ENCODE results near the gene PTBP2.

Gene PTBP2

DNA sequence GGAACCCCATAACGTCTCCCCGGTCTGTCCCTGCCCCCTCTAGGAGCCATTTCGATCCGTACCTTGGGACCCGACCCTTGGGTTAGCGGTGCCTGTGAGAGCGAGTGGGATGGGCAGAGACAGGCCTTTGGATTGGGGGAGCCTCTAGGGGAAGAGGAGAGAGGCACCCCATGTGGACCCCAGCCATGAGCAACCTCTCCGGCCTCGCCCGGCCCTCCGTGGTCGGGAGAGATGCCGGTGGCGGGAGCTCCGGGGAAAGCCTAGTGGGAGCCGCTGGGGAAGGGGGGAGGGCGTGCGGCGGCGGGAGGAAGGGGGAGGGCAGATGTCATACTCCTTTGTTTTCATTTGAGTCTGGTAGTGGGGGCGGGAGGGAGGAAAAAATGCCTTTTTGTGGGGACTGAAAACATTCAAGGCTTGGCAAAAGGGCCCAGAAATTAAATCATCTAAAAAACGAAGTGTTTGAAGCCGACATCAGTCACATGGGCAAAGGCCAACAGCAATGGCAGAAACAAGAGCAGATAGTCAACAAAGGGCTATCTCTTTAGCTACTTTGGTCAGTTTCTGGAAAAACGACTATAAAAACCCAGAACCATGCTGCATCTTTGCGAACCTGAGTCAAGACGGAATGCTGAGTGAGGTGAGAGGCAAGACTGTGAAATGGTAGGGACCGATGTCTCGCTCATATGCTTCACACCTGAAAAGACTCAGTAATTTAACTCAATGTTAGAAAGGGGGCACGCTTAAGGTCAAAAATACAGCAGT, 758 bp downstream of the PTBP2 start:
- TF ChIP-seq MYC (IDR thresholded peaks at IDR 0.05; ENCODE audit: low read depth, low read length) (no peak), POLR2A (IDR thresholded peaks at IDR 0.05; ENCODE audit: extremely low read depth, insufficient read length) (peak; percentile 29)
- TF ChIP-seq, protein P1, sequence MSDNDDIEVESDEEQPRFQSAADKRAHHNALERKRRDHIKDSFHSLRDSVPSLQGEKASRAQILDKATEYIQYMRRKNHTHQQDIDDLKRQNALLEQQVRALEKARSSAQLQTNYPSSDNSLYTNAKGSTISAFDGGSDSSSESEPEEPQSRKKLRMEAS (IDR thresholded peaks at IDR 0.05; ENCODE audit: low read depth, low read length): no peak; the same call in 1 of the 2 replicates
- TF ChIP-seq, protein P2, sequence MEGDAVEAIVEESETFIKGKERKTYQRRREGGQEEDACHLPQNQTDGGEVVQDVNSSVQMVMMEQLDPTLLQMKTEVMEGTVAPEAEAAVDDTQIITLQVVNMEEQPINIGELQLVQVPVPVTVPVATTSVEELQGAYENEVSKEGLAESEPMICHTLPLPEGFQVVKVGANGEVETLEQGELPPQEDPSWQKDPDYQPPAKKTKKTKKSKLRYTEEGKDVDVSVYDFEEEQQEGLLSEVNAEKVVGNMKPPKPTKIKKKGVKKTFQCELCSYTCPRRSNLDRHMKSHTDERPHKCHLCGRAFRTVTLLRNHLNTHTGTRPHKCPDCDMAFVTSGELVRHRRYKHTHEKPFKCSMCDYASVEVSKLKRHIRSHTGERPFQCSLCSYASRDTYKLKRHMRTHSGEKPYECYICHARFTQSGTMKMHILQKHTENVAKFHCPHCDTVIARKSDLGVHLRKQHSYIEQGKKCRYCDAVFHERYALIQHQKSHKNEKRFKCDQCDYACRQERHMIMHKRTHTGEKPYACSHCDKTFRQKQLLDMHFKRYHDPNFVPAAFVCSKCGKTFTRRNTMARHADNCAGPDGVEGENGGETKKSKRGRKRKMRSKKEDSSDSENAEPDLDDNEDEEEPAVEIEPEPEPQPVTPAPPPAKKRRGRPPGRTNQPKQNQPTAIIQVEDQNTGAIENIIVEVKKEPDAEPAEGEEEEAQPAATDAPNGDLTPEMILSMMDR (IDR thresholded peaks at IDR 0.05; ENCODE audit: low read depth, low read length): no peak
- peak overlapping the region; percentile 99 for H3K4me3 ChIP-seq (ENCODE audit: low read depth, low read length)
- DNase-seq (ENCODE audit: low read depth): peak; percentile 65

DNA sequence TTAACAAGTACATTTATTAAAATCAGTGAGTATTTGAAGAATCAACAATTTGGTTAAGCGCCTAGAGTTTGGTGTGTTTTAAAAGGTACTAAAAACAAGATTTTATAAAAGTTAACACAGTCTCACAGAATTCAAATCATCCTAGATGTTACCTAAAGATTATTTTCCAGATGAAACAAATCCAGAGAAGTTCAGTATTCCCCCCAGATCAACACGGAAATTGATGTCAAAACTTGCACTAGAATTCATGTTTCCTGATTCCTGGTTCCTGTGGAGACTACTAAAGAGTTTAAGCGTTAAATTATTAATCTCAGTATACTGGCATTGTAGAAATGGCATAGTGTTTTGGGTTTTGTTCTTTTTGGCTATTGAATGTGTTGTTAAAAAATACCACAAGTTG, 1.4 kb downstream of the PTBP2 start:
- TF ChIP-seq MYC (IDR thresholded peaks at IDR 0.05; ENCODE audit: low read depth, low read length) (no peak), POLR2A (IDR thresholded peaks at IDR 0.05; ENCODE audit: extremely low read depth, insufficient read length) (no peak)
- TF ChIP-seq, protein P2 (IDR thresholded peaks at IDR 0.05; ENCODE audit: low read depth, low read length): no peak
- TF ChIP-seq, protein P1 (IDR thresholded peaks at IDR 0.05; ENCODE audit: low read depth, low read length): no peak
- no peak for DNase-seq (ENCODE audit: low read depth)
- H3K4me3 ChIP-seq (ENCODE audit: low read depth, low read length): peak overlapping the region; percentile 99

DNA sequence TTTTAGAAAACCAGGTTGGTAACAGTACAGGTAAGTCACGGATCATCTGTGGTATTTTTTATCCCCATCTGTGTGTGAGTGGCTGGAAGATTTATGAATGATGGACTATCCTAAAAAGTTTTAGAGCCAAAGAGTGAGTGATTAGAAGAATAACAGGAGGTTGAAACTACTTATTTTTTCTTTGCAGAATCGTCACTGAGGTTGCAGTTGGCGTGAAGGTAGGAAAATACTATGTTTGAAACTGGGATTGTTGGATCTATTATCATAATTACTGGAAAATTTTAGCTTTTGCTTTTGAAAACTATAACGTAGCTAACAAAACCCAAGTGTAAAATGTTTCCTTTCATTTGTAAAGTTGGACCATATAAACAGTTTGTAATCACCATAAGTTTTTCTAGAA, 1.8 kb downstream of the PTBP2 start:
- H3K4me3 ChIP-seq (ENCODE audit: low read depth, low read length): peak overlapping the region; percentile 99
- TF ChIP-seq, protein P2 (IDR thresholded peaks at IDR 0.05; ENCODE audit: low read depth, low read length): no peak
- TF ChIP-seq, protein P1 (IDR thresholded peaks at IDR 0.05; ENCODE audit: low read depth, low read length): no peak
- TF ChIP-seq POLR2A (IDR thresholded peaks at IDR 0.05; ENCODE audit: extremely low read depth, insufficient read length) (no peak), MYC (IDR thresholded peaks at IDR 0.05; ENCODE audit: low read depth, low read length) (no peak)
- DNase-seq (ENCODE audit: low read depth): no peak

GRCh38 chr1:96723936-96724335, 2.4 kb downstream of the PTBP2 start:
- no peak for DNase-seq (ENCODE audit: low read depth)
- TF ChIP-seq, protein P2 (IDR thresholded peaks at IDR 0.05; ENCODE audit: low read depth, low read length): no peak
- TF ChIP-seq, protein P1 (IDR thresholded peaks at IDR 0.05; ENCODE audit: low read depth, low read length): no peak
- TF ChIP-seq POLR2A (IDR thresholded peaks at IDR 0.05; ENCODE audit: extremely low read depth, insufficient read length): no peak
- TF ChIP-seq MYC (IDR thresholded peaks at IDR 0.05; ENCODE audit: low read depth, low read length): no peak
- H3K4me3 ChIP-seq (ENCODE audit: low read depth, low read length): peak overlapping the region; percentile 99

GRCh38 chr1:96727860-96728259, 6.3 kb downstream of the PTBP2 start:
- H3K4me3 ChIP-seq (ENCODE audit: low read depth, low read length): no peak overlapping the region

More at GRCh38 chr1:96727860-96728259, 6.3 kb downstream of the PTBP2 start:
- no peak for DNase-seq (ENCODE audit: low read depth)
- TF ChIP-seq MYC (IDR thresholded peaks at IDR 0.05; ENCODE audit: low read depth, low read length) (no peak), POLR2A (IDR thresholded peaks at IDR 0.05; ENCODE audit: extremely low read depth, insufficient read length) (no peak)
- TF ChIP-seq, protein P1 (IDR thresholded peaks at IDR 0.05; ENCODE audit: low read depth, low read length): no peak
- TF ChIP-seq, protein P2 (IDR thresholded peaks at IDR 0.05; ENCODE audit: low read depth, low read length): no peak

All from NB4 (cell line).